AG04449 (cell line): ENCODE measurements around the gene GMCL2.

Source experiments
- CTCF ChIA-PET: fragments of 350-600 bp; formaldehyde crosslinking; extraction: SDS; loops from one replicate; lab custom pipeline; 2021; ENCODE audit warnings: antibody characterized with exemption; lab: Yijun Ruan, JAX
- POLR2A ChIA-PET: fragments of 400-600, 350-600 bp; formaldehyde crosslinking; extraction: SDS; loops from one replicate; lab custom pipeline; 2020; ENCODE audit warnings: antibody characterized with exemption, inconsistent platforms; lab: Yijun Ruan, JAX
- DNase-seq: peaks from one replicate; pipeline ENCODE4 v3.0.0-alpha.2; 2010; ENCODE audit warnings: low read depth, low spot score
- H3K4me3 ChIP-seq: 2 replicates; pipeline ENCODE4 v1.5.1; 2011; ENCODE audit warnings: low read depth, mild to moderate bottlenecking, control low read depth, low read length
- CTCF ChIP-seq: IDR thresholded peaks from one replicate; pipeline ENCODE4 v1.5.1; 2011; ENCODE audit warnings: mild to moderate bottlenecking, moderate library complexity, low read length, control low read depth, inconsistent platforms; ENCODE audit not compliant: insufficient read depth; ENCODE audit errors: missing control alignments

Gene GMCL2

DNA sequence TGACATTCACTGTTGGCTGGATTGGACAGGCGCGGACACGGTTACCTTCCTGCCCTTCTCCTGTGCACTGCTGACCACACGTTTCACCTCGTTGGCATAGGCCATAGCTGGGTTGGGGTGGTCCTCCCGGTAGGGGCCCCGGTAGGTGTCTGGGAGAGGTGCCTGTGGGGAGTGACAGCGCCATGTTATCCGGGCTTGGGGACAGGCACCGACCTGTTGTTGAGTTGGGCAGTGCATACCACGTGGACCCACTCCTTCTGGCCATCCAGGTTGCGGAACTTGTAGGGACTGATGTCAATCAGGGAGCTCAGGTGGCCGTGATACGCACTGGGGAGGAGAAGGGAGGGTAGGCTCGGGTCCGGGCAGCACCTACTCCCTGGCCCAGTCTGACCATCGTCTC, 37.2 kb upstream of the GMCL2 start:
- no peak for TF ChIP-seq CTCF
- no peak overlapping the region for H3K4me3 ChIP-seq
- POLR2A ChIA-PET: no interaction called here

DNA sequence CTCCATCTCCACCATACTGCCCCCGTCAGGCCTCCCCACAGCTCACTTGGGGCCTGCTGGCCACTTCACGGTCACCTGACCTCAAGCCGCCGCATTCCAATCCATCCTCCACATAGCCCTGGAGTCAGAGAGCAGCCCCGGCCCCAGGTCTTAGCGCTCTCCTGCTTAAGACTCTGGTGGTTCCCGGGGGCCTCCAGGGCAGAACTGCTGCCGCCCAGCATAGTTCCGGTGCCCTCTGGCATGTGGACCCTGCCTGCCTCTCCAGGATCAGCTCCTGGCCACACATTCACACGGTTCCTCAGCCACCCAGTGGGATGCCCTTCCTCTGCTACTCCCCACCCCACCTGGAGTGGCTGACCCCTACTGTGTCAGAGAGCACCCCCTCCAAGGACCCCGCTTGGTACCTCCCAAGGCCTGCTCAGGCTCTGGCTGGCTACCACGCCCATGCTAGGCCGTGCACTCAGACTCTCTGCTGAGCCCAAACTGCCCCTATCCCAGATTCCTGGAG, 36.7 kb upstream of the GMCL2 start:
- DNase-seq: no peak
- POLR2A ChIA-PET: no interaction called here
- TF ChIP-seq CTCF: no peak
- CTCF ChIA-PET: no interaction called here
- H3K4me3 ChIP-seq: no peak overlapping the region

More for the DNA sequence above, 37.2 kb upstream of the GMCL2 start:
- CTCF ChIA-PET: interaction anchor here (1.1 kb wide), 1 partner anchor 11 kb away, joined by 3 read pairs; no protein-coding TSS in a partner anchor
- DNase-seq: no peak

- POLR2A ChIA-PET: no interaction called here
- no peak overlapping the region for H3K4me3 ChIP-seq
- no peak for DNase-seq
Observed at GRCh38 chr5:178223196-178223773, 36.1 kb upstream of the GMCL2 start.

GRCh38 chr5:178222292-178222691, 35.1 kb upstream of the GMCL2 start:
- H3K4me3 ChIP-seq: no peak overlapping the region
- no peak for DNase-seq
- no peak for TF ChIP-seq CTCF
- CTCF ChIA-PET: no interaction called here
- POLR2A ChIA-PET: no interaction called here

More at GRCh38 chr5:178223196-178223773, 36.1 kb upstream of the GMCL2 start:
- TF ChIP-seq CTCF: no peak
- CTCF ChIA-PET: no interaction called here

GRCh38 chr5:178221853-178222252, 34.7 kb upstream of the GMCL2 start:
- no peak for DNase-seq
- TF ChIP-seq CTCF: no peak
- ChIA-PET CTCF (no interaction called here), POLR2A (no interaction called here)
- no peak overlapping the region for H3K4me3 ChIP-seq

DNA sequence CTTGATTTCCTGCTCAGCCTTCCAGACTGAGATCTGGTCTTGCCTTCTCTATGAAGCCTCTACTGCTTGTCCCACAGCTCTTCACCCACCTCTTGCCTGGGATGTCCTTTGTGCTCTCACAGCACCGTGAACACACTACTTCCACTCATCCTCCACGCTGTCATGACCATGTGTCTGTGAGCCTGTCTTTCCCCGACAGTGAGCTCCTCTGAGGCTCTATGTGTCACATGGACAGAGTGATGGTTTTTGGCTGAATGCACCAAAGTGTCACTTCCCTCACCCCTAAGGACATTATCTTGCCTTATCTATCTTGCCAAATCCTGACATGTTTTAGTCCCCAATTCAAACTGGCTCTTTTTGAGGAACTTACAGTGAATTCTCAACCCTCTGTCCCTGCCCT, 34.1 kb upstream of the GMCL2 start:
- no peak for DNase-seq
- CTCF ChIA-PET: no interaction called here

More for the DNA sequence above, 34.1 kb upstream of the GMCL2 start:
- no peak for TF ChIP-seq CTCF
- no peak overlapping the region for H3K4me3 ChIP-seq
- POLR2A ChIA-PET: no interaction called here
